Parathyroid adenoma (tissue), 2 donors: Measurements from ENCODE around the gene FRMPD1.
"Not testable (repeated sequence)": the region's sequence is repeated elsewhere in the genome, so short reads cannot be mapped to it uniquely, and the experiment has no call there.

Experiments
- H2AFZ ChIP-seq: fragments of 300-600 bp; sonication (generic); one replicate; pipeline ENCODE4 v1.7.0; 2017; ENCODE audit warnings: antibody characterized with exemption, mild to moderate bottlenecking
- H3K27ac ChIP-seq: fragments of 300-600 bp; sonication (generic); one replicate; pipeline ENCODE4 v1.7.0; 2017
- H3K27me3 ChIP-seq: fragments of 300-600 bp; sonication (generic); one replicate; pipeline ENCODE4 v1.7.0; 2017; ENCODE audit warnings: low read length; ENCODE audit not compliant: control insufficient read depth, insufficient read depth
- H3K36me3 ChIP-seq: fragments of 300-600 bp; sonication (generic); one replicate; pipeline ENCODE4 v1.7.0; 2017; ENCODE audit warnings: low read length; ENCODE audit not compliant: control insufficient read depth, insufficient read depth
- H3K4me1 ChIP-seq: fragments of 300-600 bp; sonication (generic); one replicate; pipeline ENCODE4 v1.7.0; 2017; ENCODE audit warnings: control low read depth
- H3K4me2 ChIP-seq: fragments of 300-600 bp; sonication (generic); one replicate; pipeline ENCODE4 v1.7.0; 2017; ENCODE audit warnings: low read length
- H3K4me3 ChIP-seq: fragments of 300-600 bp; sonication (generic); one replicate; pipeline ENCODE4 v1.7.0; 2017; ENCODE audit warnings: low read depth, low read length
- H3K79me2 ChIP-seq: fragments of 300-600 bp; sonication (generic); one replicate; pipeline ENCODE4 v1.7.0; 2017; ENCODE audit warnings: control low read depth
- H3K9ac ChIP-seq: fragments of 300-600 bp; sonication (generic); one replicate; pipeline ENCODE4 v1.7.0; 2017; ENCODE audit warnings: mild to moderate bottlenecking
- H3K9me3 ChIP-seq: fragments of 300-600 bp; sonication (generic); one replicate; pipeline ENCODE4 v1.7.0; 2017; ENCODE audit warnings: low read length; ENCODE audit not compliant: control insufficient read depth
- CTCF ChIP-seq: fragments of 300-600 bp; sonication (generic); IDR thresholded peaks from one replicate; pipeline ENCODE4 v1.7.0; 2017; ENCODE audit warnings: antibody characterized with exemption, mild to moderate bottlenecking
- donor health status: primary hyperparathyroidism.

FRMPD1 gene

GRCh38 chr9:37650873-37651768 is at the start of gene FRMPD1:
Gene FRMPD1, plus strand, starts transcription at chr9:37650954. Its CDS starts 41,688 bp downstream, at chr9:37692642.
- Histone ChIP-seq H3K4me1 (no peaks in the 10 kb centered on the region), H2AFZ (peak within 1 kb of the TSS; percentile 89), H3K27ac (no peak within 1 kb of the TSS), H3K36me3 (no peaks in the 10 kb centered on the region), H3K4me3 (peak within 1 kb of the TSS; percentile 64), H3K4me2 (peak within 1 kb of the TSS; percentile 89), H3K9me3 (no peaks in the 10 kb centered on the region), H3K27me3 (no peaks in the 10 kb centered on the region), H3K79me2 (no peaks in the 10 kb centered on the region), H3K9ac (no peak within 1 kb of the TSS)
- no peak for TF ChIP-seq CTCF

GRCh38 chr9:37602061-37602460 is 48.7 kb upstream of the FRMPD1 start:
- H3K9ac ChIP-seq, H3K36me3 ChIP-seq, H2AFZ ChIP-seq, H3K9me3 ChIP-seq, H3K27ac ChIP-seq, H3K79me2 ChIP-seq, H3K4me3 ChIP-seq, H3K4me1 ChIP-seq, H3K4me2 ChIP-seq, H3K27me3 ChIP-seq: not testable (repeated sequence)

GRCh38 chr9:37602817-37603216 is 47.9 kb upstream of the FRMPD1 start:
- H3K9me3 ChIP-seq, result no peaks in the 10 kb centered on the region
- H3K4me2 ChIP-seq, result no peak overlapping the region
- no peaks in the 10 kb centered on the region for H3K36me3 ChIP-seq
- peaks cover 3% of the 10 kb centered on the region for H3K4me1 ChIP-seq
- no peak overlapping the region for H3K4me3 ChIP-seq
- H2AFZ ChIP-seq, result peak overlapping the region; percentile 80
- H3K79me2 ChIP-seq, result no peaks in the 10 kb centered on the region
- peak overlapping the region; percentile 56 for H3K27ac ChIP-seq
- H3K27me3 ChIP-seq, result no peaks in the 10 kb centered on the region
- no peak overlapping the region for H3K9ac ChIP-seq
- no peak for TF ChIP-seq CTCF

- Histone ChIP-seq H3K4me1 (peaks cover 3% of the 10 kb centered on the region), H3K4me3 (no peak overlapping the region), H3K36me3 (no peaks in the 10 kb centered on the region), H2AFZ (no peak overlapping the region), H3K4me2 (no peak overlapping the region), H3K79me2 (no peaks in the 10 kb centered on the region), H3K27ac (no peak overlapping the region), H3K9me3 (no peaks in the 10 kb centered on the region), H3K9ac (no peak overlapping the region), H3K27me3 (no peaks in the 10 kb centered on the region)
- TF ChIP-seq CTCF, result no peak
Measured at GRCh38 chr9:37604296-37604695, 46.5 kb upstream of the FRMPD1 start.

GRCh38 chr9:37608250-37608649 is 42.5 kb upstream of the FRMPD1 start:
- no peak overlapping the region for H3K9ac ChIP-seq
- no peak overlapping the region for H3K4me3 ChIP-seq
- H3K27ac ChIP-seq, result no peak overlapping the region
- no peaks in the 10 kb centered on the region for H3K27me3 ChIP-seq
- H3K4me2 ChIP-seq, result no peak overlapping the region
- no peaks in the 10 kb centered on the region for H3K9me3 ChIP-seq
- H3K36me3 ChIP-seq, result no peaks in the 10 kb centered on the region
- no peak overlapping the region for H2AFZ ChIP-seq
- peaks cover 1% of the 10 kb centered on the region for H3K4me1 ChIP-seq
- H3K79me2 ChIP-seq, result no peaks in the 10 kb centered on the region
- TF ChIP-seq CTCF, result no peak
